Liver (tissue), 9 donors: ENCODE data around the gene ADCY2. TPM values are rescaled to one million over a fixed set of nuclear protein-coding genes. Genes with fewer than 3 reads are reported as not detected.

Source experiments
- DNase-seq: peaks from one replicate; pipeline ENCODE4 v3.0.0-alpha.2; 2017; ENCODE audit warnings: low spot score
- H3K27ac ChIP-seq, 2 donors: one replicate each; pipeline ENCODE4 v1.7.0; 2013; ENCODE audit warnings: inconsistent platforms in 2 of 2, low read length in 2 of 2, control low read depth in 1 of 2, low read depth in 1 of 2, mild to moderate bottlenecking in 1 of 2
- H3K27me3 ChIP-seq, 4 donors: one replicate each; pipeline versions ENCODE4 v1.6.1 to v1.7.0; 2013; ENCODE audit warnings: low read length in 3 of 4, inconsistent platforms in 1 of 4, mild to moderate bottlenecking in 1 of 4, moderate library complexity in 1 of 4; ENCODE audit not compliant: control insufficient read depth in 4 of 4, insufficient read depth in 4 of 4
- H3K36me3 ChIP-seq, 4 donors: one replicate each; pipeline versions ENCODE4 v1.6.1 to v1.7.0; 2013; ENCODE audit warnings: low read length in 3 of 4, mild to moderate bottlenecking in 3 of 4, low read depth in 1 of 4, moderate library complexity in 1 of 4; ENCODE audit not compliant: control insufficient read depth in 4 of 4, insufficient read depth in 3 of 4
- H3K4me1 ChIP-seq, 4 donors: one replicate each; pipeline versions ENCODE4 v1.6.1 to v1.7.0; 2013; ENCODE audit warnings: low read length in 3 of 4, mild to moderate bottlenecking in 3 of 4, moderate library complexity in 1 of 4; ENCODE audit not compliant: control insufficient read depth in 4 of 4, insufficient read depth in 4 of 4
- H3K4me3 ChIP-seq, 3 donors: one replicate each; pipeline versions ENCODE4 v1.6.1 to v1.7.0; 2013; ENCODE audit warnings: low read length in 3 of 3, control low read depth in 1 of 3, low read depth in 1 of 3, mild to moderate bottlenecking in 1 of 3
- H3K9ac ChIP-seq, 2 donors: one replicate each; pipeline ENCODE4 v1.7.0; 2013; ENCODE audit warnings: low read length in 2 of 2, mild to moderate bottlenecking in 2 of 2, moderate library complexity in 2 of 2, control low read depth in 1 of 2, low read depth in 1 of 2
- H3K9me3 ChIP-seq, 4 donors: one replicate each; pipeline versions ENCODE4 v1.6.1 to v1.7.0; 2013; ENCODE audit warnings: low read length in 3 of 4; ENCODE audit not compliant: control insufficient read depth in 4 of 4
- FOXA1 ChIP-seq: IDR thresholded peaks from 2 replicates; pipeline ENCODE4 v1.6.1; 2016; ENCODE audit warnings: antibody characterized with exemption
- FOXA2 ChIP-seq: IDR thresholded peaks from 2 replicates; pipeline ENCODE4 v1.6.1; 2016; ENCODE audit warnings: antibody characterized with exemption
- GABPA ChIP-seq, 2 donors: IDR thresholded peaks in 1 of 2; conservative IDR thresholded peaks in 1 of 2; 2 replicates each; pipeline ENCODE4 v1.6.1; 2016; ENCODE audit warnings: antibody characterized with exemption in 2 of 2, mild to moderate bottlenecking in 1 of 2, moderate library complexity in 1 of 2
- HNF4G ChIP-seq: IDR thresholded peaks from 2 replicates; pipeline ENCODE4 v1.6.1; 2016; ENCODE audit warnings: antibody characterized with exemption
- RXRA ChIP-seq, 2 donors: IDR thresholded peaks; 2 replicates each; pipeline ENCODE4 v1.6.1; 2017 to 2018; ENCODE audit warnings: antibody characterized with exemption in 2 of 2, mild to moderate bottlenecking in 1 of 2
- SP1 ChIP-seq: IDR thresholded peaks from 2 replicates; pipeline ENCODE4 v1.6.1; 2018; ENCODE audit warnings: antibody characterized with exemption, mild to moderate bottlenecking
- TAF1 ChIP-seq: conservative IDR thresholded peaks from 2 replicates; pipeline ENCODE4 v1.6.1; 2016; ENCODE audit warnings: antibody characterized with exemption, mild to moderate bottlenecking
- WGBS: extraction: QIAGEN DNeasy Blood & Tissue Kit; methylation state at CpG from one replicate; pipeline ENCODE4 v1.1.7; 2013; 5-methylcytosine and 5-hydroxymethylcytosine counted together
- polyA plus RNA-seq, 2 donors: library from polyadenylated mRNA; stranded (reverse) in 1 of 2; unstranded in 1 of 2; fragments of 200-250 nt in 1 of 2; fragments of >200 nt in 1 of 2; fragmentation: Nextera tagmentation in 1 of 2; extraction: Ambion mirVana in 1 of 2; gene quantifications; one replicate each; pipeline versions ENCODE4 v1.2.1 to v1.2.3, GENCODE V29; 2013 to 2015
- total RNA-seq, 2 donors: library from RNA; depleted of rRNA; stranded (reverse); fragments of >200 nt; gene quantifications; one replicate each; pipeline ENCODE4 v1.2.3, GENCODE V29; 2014
- TF ChIP-seq, protein P1 (sequence below): IDR thresholded peaks from 2 replicates; pipeline ENCODE4 v1.6.1; 2016; ENCODE audit warnings: antibody characterized with exemption
- TF ChIP-seq, protein P2 (sequence below): fragments of 150-350 bp; IDR thresholded peaks from 2 replicates; pipeline ENCODE4 v1.5.1; 2017; ENCODE audit warnings: improper control_type of control experiment, low read depth, low read length; ENCODE audit not compliant: missing input control
- TF ChIP-seq, protein P3 (sequence below): IDR thresholded peaks from 2 replicates; pipeline ENCODE4 v1.6.1; 2016; ENCODE audit warnings: antibody characterized with exemption, mild to moderate bottlenecking
- donor health status: healthy.
- donor health status: healthy.
- donor health status: healthy.
- donor health status: healthy.
- donor health status: healthy.

ADCY2 gene
- total and polyA plus RNA-seq, 4 donors = not detected

DNA sequence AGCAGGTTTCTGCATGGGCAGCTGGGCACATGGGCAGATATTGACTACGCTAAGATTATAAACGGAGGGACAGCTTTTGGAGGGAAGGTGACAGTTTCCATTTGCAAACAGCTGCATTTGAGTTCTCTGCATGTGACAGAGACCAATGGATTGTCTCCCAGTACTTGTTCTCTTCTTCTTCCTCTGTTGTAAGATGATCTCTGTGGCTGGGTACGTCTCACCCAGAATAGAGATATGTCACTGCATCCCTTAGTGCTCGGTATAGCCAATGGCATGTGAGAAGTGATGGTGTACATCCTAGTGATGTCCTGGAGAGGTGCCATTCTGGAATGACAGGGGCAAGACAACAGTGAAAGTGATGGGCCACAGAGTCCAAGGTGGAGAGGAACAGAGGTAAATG is 283.7 kb downstream of the ADCY2 start:
- no peaks in the 10 kb centered on the region for H3K4me1 ChIP-seq
- H3K36me3 ChIP-seq = no peaks in the 10 kb centered on the region
- no peak overlapping the region for H3K9ac ChIP-seq
- no peak overlapping the region for H3K27ac ChIP-seq
- TF ChIP-seq, protein P1, sequence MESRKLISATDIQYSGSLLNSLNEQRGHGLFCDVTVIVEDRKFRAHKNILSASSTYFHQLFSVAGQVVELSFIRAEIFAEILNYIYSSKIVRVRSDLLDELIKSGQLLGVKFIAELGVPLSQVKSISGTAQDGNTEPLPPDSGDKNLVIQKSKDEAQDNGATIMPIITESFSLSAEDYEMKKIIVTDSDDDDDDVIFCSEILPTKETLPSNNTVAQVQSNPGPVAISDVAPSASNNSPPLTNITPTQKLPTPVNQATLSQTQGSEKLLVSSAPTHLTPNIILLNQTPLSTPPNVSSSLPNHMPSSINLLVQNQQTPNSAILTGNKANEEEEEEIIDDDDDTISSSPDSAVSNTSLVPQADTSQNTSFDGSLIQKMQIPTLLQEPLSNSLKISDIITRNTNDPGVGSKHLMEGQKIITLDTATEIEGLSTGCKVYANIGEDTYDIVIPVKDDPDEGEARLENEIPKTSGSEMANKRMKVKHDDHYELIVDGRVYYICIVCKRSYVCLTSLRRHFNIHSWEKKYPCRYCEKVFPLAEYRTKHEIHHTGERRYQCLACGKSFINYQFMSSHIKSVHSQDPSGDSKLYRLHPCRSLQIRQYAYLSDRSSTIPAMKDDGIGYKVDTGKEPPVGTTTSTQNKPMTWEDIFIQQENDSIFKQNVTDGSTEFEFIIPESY = no peak
- TF ChIP-seq HNF4G = no peak
- TF ChIP-seq GABPA (IDR thresholded peaks at IDR 0.05 in 1 of 2, conservative IDR thresholded peaks at IDR 0.05 in 1 of 2) = no peak
- TF ChIP-seq, protein P2, sequence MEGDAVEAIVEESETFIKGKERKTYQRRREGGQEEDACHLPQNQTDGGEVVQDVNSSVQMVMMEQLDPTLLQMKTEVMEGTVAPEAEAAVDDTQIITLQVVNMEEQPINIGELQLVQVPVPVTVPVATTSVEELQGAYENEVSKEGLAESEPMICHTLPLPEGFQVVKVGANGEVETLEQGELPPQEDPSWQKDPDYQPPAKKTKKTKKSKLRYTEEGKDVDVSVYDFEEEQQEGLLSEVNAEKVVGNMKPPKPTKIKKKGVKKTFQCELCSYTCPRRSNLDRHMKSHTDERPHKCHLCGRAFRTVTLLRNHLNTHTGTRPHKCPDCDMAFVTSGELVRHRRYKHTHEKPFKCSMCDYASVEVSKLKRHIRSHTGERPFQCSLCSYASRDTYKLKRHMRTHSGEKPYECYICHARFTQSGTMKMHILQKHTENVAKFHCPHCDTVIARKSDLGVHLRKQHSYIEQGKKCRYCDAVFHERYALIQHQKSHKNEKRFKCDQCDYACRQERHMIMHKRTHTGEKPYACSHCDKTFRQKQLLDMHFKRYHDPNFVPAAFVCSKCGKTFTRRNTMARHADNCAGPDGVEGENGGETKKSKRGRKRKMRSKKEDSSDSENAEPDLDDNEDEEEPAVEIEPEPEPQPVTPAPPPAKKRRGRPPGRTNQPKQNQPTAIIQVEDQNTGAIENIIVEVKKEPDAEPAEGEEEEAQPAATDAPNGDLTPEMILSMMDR = no peak
- TF ChIP-seq SP1 = no peak
- no peak for TF ChIP-seq RXRA (IDR thresholded peaks at IDR 0.05)
- no peak for TF ChIP-seq FOXA1
- no peaks in the 10 kb centered on the region for H3K9me3 ChIP-seq
- H3K4me3 ChIP-seq = no peak overlapping the region
- no peak for DNase-seq
- WGBS = 71% methylated on average over 4 of the region's 4 CpGs
- no peaks in the 10 kb centered on the region for H3K27me3 ChIP-seq

DNA sequence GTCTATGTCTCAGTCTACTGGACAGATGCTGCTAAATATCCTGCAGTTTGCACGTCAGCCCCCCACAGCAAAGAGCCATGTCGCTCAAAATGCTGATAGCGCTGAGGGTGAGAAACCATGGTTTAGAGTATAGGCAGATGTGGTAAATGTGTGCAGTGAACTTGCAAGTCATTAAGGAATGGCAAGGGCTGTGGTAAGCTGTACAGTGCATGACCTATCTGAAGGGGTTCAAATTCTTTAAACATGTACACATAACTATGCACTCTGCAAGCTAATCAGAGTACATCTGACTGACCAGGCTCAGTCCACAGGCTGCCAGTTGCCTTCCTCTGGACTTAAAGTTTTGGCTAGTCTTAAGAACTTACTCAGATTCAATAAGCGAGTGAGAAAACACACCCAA is 284.3 kb downstream of the ADCY2 start:
- 78% methylated on average over 4 of the region's 4 CpGs for WGBS
- no peak overlapping the region for H3K27ac ChIP-seq
- H3K4me3 ChIP-seq = no peak overlapping the region
- H3K27me3 ChIP-seq = no peaks in the 10 kb centered on the region
- H3K4me1 ChIP-seq = no peaks in the 10 kb centered on the region
- H3K9ac ChIP-seq = no peak overlapping the region
- TF ChIP-seq HNF4G (no peak), FOXA2 (no peak), TAF1 (no peak)
- TF ChIP-seq, protein P2 = no peak
- TF ChIP-seq, protein P3, sequence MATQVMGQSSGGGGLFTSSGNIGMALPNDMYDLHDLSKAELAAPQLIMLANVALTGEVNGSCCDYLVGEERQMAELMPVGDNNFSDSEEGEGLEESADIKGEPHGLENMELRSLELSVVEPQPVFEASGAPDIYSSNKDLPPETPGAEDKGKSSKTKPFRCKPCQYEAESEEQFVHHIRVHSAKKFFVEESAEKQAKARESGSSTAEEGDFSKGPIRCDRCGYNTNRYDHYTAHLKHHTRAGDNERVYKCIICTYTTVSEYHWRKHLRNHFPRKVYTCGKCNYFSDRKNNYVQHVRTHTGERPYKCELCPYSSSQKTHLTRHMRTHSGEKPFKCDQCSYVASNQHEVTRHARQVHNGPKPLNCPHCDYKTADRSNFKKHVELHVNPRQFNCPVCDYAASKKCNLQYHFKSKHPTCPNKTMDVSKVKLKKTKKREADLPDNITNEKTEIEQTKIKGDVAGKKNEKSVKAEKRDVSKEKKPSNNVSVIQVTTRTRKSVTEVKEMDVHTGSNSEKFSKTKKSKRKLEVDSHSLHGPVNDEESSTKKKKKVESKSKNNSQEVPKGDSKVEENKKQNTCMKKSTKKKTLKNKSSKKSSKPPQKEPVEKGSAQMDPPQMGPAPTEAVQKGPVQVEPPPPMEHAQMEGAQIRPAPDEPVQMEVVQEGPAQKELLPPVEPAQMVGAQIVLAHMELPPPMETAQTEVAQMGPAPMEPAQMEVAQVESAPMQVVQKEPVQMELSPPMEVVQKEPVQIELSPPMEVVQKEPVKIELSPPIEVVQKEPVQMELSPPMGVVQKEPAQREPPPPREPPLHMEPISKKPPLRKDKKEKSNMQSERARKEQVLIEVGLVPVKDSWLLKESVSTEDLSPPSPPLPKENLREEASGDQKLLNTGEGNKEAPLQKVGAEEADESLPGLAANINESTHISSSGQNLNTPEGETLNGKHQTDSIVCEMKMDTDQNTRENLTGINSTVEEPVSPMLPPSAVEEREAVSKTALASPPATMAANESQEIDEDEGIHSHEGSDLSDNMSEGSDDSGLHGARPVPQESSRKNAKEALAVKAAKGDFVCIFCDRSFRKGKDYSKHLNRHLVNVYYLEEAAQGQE = no peak
- DNase-seq = no peak
- no peaks in the 10 kb centered on the region for H3K36me3 ChIP-seq
- no peaks in the 10 kb centered on the region for H3K9me3 ChIP-seq
